WTC11 (cell line): ENCODE measurements around the gene ENO2. TPM values are rescaled to one million over a fixed set of nuclear protein-coding genes. Genes with fewer than 3 reads are reported as not detected.
A peak's percentile ranks its signal among the peaks of the same experiment; 100 is the strongest.

Experiments used
- ATAC-seq: fragments of 200-7000 bp; cut with Tn5 transposase; 2 replicates; pipeline ENCODE4 v1.10.0; 2021; ENCODE audit warnings: mild to moderate bottlenecking, moderate library complexity
- CTCF ChIA-PET: fragments of 300-600 bp; sonication (Branson Sonifier 250); formaldehyde crosslinking; loops from one replicate; lab custom pipeline; 2021; ENCODE audit warnings: antibody characterized with exemption; lab: Charles Lee
- POLR2A ChIA-PET: fragments of 350-600 bp; sonication (Branson Sonifier 250); formaldehyde crosslinking; loops from one replicate; lab custom pipeline; 2021; ENCODE audit warnings: antibody characterized with exemption; lab: Charles Lee
- DNase-seq: peaks from one replicate; pipeline ENCODE4 v3.0.0; 2021; ENCODE audit warnings: low spot score
- H3K27ac Mint-ChIP-seq: 2 replicates; pipeline ENCODE4 v1.8.0; 2021; ENCODE audit warnings: mixed read lengths
- H3K27me3 Mint-ChIP-seq: 2 replicates; pipeline ENCODE4 v1.8.0; 2021; ENCODE audit warnings: low read depth, mild to moderate bottlenecking, moderate library complexity, mixed read lengths
- H3K36me3 Mint-ChIP-seq: 2 replicates; pipeline ENCODE4 v1.8.0; 2021; ENCODE audit warnings: mixed read lengths
- H3K4me1 Mint-ChIP-seq: 2 replicates; pipeline ENCODE4 v1.8.0; 2022; ENCODE audit warnings: mixed read lengths
- H3K4me3 Mint-ChIP-seq: 2 replicates; pipeline ENCODE4 v1.8.0; 2021; ENCODE audit warnings: mild to moderate bottlenecking, moderate library complexity, mixed read lengths
- H3K9me3 Mint-ChIP-seq: 2 replicates; pipeline ENCODE4 v1.8.0; 2021; ENCODE audit warnings: mixed read lengths
- ATF1 ChIP-seq: sonication (generic); formaldehyde crosslinking; IDR thresholded peaks from 2 replicates; pipeline ENCODE4 v1.8.1; 2023; ENCODE audit warnings: mild to moderate bottlenecking, moderate library complexity, missing genetic modification reagents
- CBFB ChIP-seq: sonication (generic); formaldehyde crosslinking; IDR thresholded peaks from 2 replicates; pipeline ENCODE4 v1.8.1; 2022; ENCODE audit warnings: mild to moderate bottlenecking, low read depth, missing genetic modification reagents
- CREM ChIP-seq: sonication (generic); formaldehyde crosslinking; IDR thresholded peaks from 2 replicates; pipeline ENCODE4 v1.8.1; 2022; ENCODE audit warnings: mild to moderate bottlenecking, missing genetic modification reagents, moderate library complexity
- ELF4 ChIP-seq: sonication (generic); formaldehyde crosslinking; IDR thresholded peaks from 2 replicates; pipeline ENCODE4 v1.8.1; 2022; ENCODE audit warnings: low read depth, mild to moderate bottlenecking, moderate library complexity, missing genetic modification reagents
- EMX1 ChIP-seq: fragments of 250-450 bp; sonication (Bioruptor Pico); IDR thresholded peaks from 2 replicates; pipeline ENCODE4 v1.8.0; 2021; ENCODE audit warnings: mild to moderate bottlenecking
- ESRRA ChIP-seq: sonication (generic); formaldehyde crosslinking; IDR thresholded peaks from 2 replicates; pipeline ENCODE4 v1.8.1; 2022; ENCODE audit warnings: mild to moderate bottlenecking, missing genetic modification reagents, borderline replicate concordance
- ETV6 ChIP-seq: sonication (generic); formaldehyde crosslinking; IDR thresholded peaks from 2 replicates; pipeline ENCODE4 v1.8.1; 2022; ENCODE audit warnings: mild to moderate bottlenecking, missing genetic modification reagents
- FOXK1 ChIP-seq: sonication (generic); formaldehyde crosslinking; IDR thresholded peaks from 2 replicates; pipeline ENCODE4 v1.8.0; 2022; ENCODE audit warnings: mild to moderate bottlenecking, moderate library complexity, missing genetic modification reagents
- GABPB1 ChIP-seq: sonication (generic); formaldehyde crosslinking; IDR thresholded peaks from 2 replicates; pipeline ENCODE4 v1.8.1; 2023; ENCODE audit warnings: mild to moderate bottlenecking, missing genetic modification reagents
- HMGA2 ChIP-seq: fragments of 250-450 bp; sonication (Bioruptor Pico); IDR thresholded peaks from 2 replicates; pipeline ENCODE4 v1.4.0; 2021; ENCODE audit warnings: mild to moderate bottlenecking, moderate library complexity
- KAT7 ChIP-seq: sonication (generic); formaldehyde crosslinking; IDR thresholded peaks from 2 replicates; pipeline ENCODE4 v1.8.1; 2023; ENCODE audit warnings: missing genetic modification reagents, mild to moderate bottlenecking, borderline replicate concordance
- NFE2L1 ChIP-seq: sonication (generic); formaldehyde crosslinking; IDR thresholded peaks from 2 replicates; pipeline ENCODE4 v1.8.1; 2023; ENCODE audit warnings: missing genetic modification reagents
- NFYB ChIP-seq: sonication (generic); formaldehyde crosslinking; conservative IDR thresholded peaks from 2 replicates; pipeline ENCODE4 v1.8.0; 2022; ENCODE audit warnings: low read depth, missing genetic modification reagents
- NR1H2 ChIP-seq: sonication (generic); formaldehyde crosslinking; IDR thresholded peaks from 2 replicates; pipeline ENCODE4 v1.9.0; 2021; ENCODE audit warnings: mild to moderate bottlenecking, moderate library complexity, missing genetic modification reagents
- NR2C2 ChIP-seq: sonication (generic); formaldehyde crosslinking; IDR thresholded peaks from 2 replicates; pipeline ENCODE4 v1.8.0; 2022; ENCODE audit warnings: mild to moderate bottlenecking, missing genetic modification reagents
- SMAD4 ChIP-seq: sonication (generic); formaldehyde crosslinking; IDR thresholded peaks from 2 replicates; pipeline ENCODE4 v1.8.0; 2022; ENCODE audit warnings: mild to moderate bottlenecking, missing genetic modification reagents
- TCF7 ChIP-seq: sonication (generic); formaldehyde crosslinking; IDR thresholded peaks from 2 replicates; pipeline ENCODE4 v1.8.0; 2022; ENCODE audit warnings: mild to moderate bottlenecking, low read depth, missing genetic modification reagents, moderate library complexity
- ZNF396 ChIP-seq: fragments of 250-450 bp; sonication (Bioruptor Pico); IDR thresholded peaks from 2 replicates; pipeline ENCODE4 v1.8.0; 2021; ENCODE audit warnings: mild to moderate bottlenecking, moderate library complexity, borderline replicate concordance
- ZNF416 ChIP-seq: fragments of 250-450 bp; sonication (Bioruptor Pico); IDR thresholded peaks from 2 replicates; pipeline ENCODE4 v1.9.0; 2021; ENCODE audit warnings: mild to moderate bottlenecking, inconsistent platforms
- ZNF423 ChIP-seq: fragments of 250-450 bp; sonication (Bioruptor Pico); IDR thresholded peaks from 2 replicates; pipeline ENCODE4 v2.1.2; 2022; ENCODE audit warnings: mild to moderate bottlenecking, moderate library complexity
- total RNA-seq: library from RNA; stranded (reverse); gene quantifications from 3 replicates; pipeline ENCODE4 v1.2.3, GENCODE V29; 2021
- TF ChIP-seq, protein P1 (sequence below): fragments of 250-450 bp; sonication (Bioruptor Pico); IDR thresholded peaks from 2 replicates; pipeline ENCODE4 v2.1.2; 2022; ENCODE audit warnings: mild to moderate bottlenecking, moderate library complexity
- TF ChIP-seq, protein P2 (sequence below): sonication (generic); formaldehyde crosslinking; conservative IDR thresholded peaks from 2 replicates; pipeline ENCODE4 v1.8.1; 2022; ENCODE audit warnings: mild to moderate bottlenecking, missing genetic modification reagents
- TF ChIP-seq, protein P3 (sequence below): sonication (generic); formaldehyde crosslinking; IDR thresholded peaks from 2 replicates; pipeline ENCODE4 v1.8.1; 2023; ENCODE audit warnings: mild to moderate bottlenecking, moderate library complexity, missing genetic modification reagents
- TF ChIP-seq, protein P4 (sequence below): sonication (generic); formaldehyde crosslinking; IDR thresholded peaks from 2 replicates; pipeline ENCODE4 v1.8.1; 2022; ENCODE audit warnings: mild to moderate bottlenecking, moderate library complexity, missing genetic modification reagents
- TF ChIP-seq, protein P5 (sequence below): sonication (generic); formaldehyde crosslinking; IDR thresholded peaks from 2 replicates; pipeline ENCODE4 v1.8.0; 2022; ENCODE audit warnings: mild to moderate bottlenecking, missing genetic modification reagents
- TF ChIP-seq, protein P6 (sequence below): sonication (generic); formaldehyde crosslinking; IDR thresholded peaks from 2 replicates; pipeline ENCODE4 v1.8.0; 2022; ENCODE audit warnings: mild to moderate bottlenecking, missing genetic modification reagents

ENO2 gene
- total RNA-seq, 1 experiment from 2014 or later: 118 TPM

DNA sequence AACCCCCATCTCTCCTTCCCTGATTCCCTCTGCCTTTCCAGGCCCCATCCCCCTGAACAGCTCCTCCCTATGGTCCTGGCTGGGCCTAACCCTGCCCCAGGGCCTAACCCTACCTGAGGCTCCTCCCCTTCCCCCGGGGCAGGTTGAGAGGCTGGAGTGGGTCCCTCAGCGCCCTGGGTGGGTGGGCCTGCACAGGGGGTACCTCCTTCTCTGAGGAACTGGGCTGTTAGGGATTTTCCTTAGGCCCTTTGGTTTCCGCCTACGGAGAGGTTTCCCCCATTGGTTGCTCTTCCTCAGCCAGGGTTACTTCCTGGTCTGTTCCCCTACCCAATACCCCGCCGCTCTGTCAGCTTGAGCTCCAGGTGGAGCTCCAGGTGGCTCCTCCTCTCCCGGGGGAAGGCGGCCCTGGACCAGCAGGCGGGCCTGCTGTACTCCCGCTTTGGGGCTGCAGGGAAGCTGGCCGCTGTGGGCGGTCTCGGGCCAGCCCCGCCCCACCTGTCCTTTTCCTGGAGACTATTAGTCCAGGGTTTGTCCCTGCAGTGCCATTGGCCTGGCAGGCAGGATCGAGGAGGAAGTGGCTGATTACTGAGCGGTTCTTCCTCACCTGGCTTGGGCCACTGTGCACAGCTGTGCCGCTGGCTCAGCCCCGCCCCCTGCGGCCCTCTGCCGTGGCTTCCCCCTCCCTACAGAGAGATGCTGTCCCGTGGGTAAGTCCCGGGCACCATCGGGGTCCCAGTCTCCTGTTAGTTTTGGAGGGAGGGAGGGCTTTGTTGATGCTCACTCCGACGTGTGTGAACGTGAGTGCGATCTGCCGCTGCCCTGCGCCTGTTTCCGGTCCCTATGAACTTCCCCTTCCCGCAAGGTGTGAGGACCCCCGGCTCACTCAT lies 31.9 kb downstream of the ENO2 start:
- Mint-ChIP-seq H3K9me3 (no peaks in the 10 kb centered on the region), H3K36me3 (no peaks in the 10 kb centered on the region; the same call in 1 of the 2 replicates), H3K4me1 (peaks cover 37% of the 10 kb centered on the region), H3K27ac (peak overlapping the region; percentile 99), H3K27me3 (no peaks in the 10 kb centered on the region), H3K4me3 (peak overlapping the region; percentile 98)
- DNase-seq: peak; percentile 95
- CTCF ChIA-PET: interaction anchor here (0.5 to 5.7 kb wide), 24 partner anchors 9 to 624 kb away, joined by 3 to 296 read pairs (median 4); partner anchors contain the start of genes C1RL, CDCA3, LPCAT3 and SPSB2
- peak; percentile 59 for ATAC-seq
- POLR2A ChIA-PET: interaction anchor here (0.6 to 6.2 kb wide), 16 partner anchors 9 to 181 kb away, joined by 3 to 167 read pairs (median 4); partner anchors contain the start of genes C1RL, LPCAT3, PTMS and SPSB2
- TF ChIP-seq ELF4 (CRISPR knock-in tag): no peak
- no peak for TF ChIP-seq ATF1 (CRISPR knock-in tag)
- TF ChIP-seq, protein P1, sequence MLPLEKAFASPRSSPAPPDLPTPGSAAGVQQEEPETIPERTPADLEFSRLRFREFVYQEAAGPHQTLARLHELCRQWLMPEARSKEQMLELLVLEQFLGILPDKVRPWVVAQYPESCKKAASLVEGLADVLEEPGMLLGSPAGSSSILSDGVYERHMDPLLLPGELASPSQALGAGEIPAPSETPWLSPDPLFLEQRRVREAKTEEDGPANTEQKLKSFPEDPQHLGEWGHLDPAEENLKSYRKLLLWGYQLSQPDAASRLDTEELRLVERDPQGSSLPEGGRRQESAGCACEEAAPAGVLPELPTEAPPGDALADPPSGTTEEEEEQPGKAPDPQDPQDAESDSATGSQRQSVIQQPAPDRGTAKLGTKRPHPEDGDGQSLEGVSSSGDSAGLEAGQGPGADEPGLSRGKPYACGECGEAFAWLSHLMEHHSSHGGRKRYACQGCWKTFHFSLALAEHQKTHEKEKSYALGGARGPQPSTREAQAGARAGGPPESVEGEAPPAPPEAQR (CRISPR knock-in tag): no peak
- peak; percentile 17; the same call in 1 of the 2 replicates for TF ChIP-seq NFE2L1 (CRISPR knock-in tag)
- no peak for TF ChIP-seq ZNF416 (CRISPR knock-in tag)
- TF ChIP-seq TCF7 (CRISPR knock-in tag): no peak
- 0 out of 2 replicates have a peak, but pooled peaks have one; percentile 53 for TF ChIP-seq CREM (CRISPR knock-in tag)
- peak; percentile 40; the same call in 1 of the 2 replicates for TF ChIP-seq GABPB1 (CRISPR knock-in tag)
- TF ChIP-seq, protein P2, sequence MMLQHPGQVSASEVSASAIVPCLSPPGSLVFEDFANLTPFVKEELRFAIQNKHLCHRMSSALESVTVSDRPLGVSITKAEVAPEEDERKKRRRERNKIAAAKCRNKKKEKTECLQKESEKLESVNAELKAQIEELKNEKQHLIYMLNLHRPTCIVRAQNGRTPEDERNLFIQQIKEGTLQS (CRISPR knock-in tag): no peak
- no peak for TF ChIP-seq HMGA2 (CRISPR knock-in tag)
- 0 out of 2 replicates have a peak, but pooled peaks have one; percentile 25 for TF ChIP-seq NFYB (CRISPR knock-in tag)
- no peak for TF ChIP-seq SMAD4 (CRISPR knock-in tag)
- no peak for TF ChIP-seq ESRRA (CRISPR knock-in tag)
- TF ChIP-seq, protein P3, sequence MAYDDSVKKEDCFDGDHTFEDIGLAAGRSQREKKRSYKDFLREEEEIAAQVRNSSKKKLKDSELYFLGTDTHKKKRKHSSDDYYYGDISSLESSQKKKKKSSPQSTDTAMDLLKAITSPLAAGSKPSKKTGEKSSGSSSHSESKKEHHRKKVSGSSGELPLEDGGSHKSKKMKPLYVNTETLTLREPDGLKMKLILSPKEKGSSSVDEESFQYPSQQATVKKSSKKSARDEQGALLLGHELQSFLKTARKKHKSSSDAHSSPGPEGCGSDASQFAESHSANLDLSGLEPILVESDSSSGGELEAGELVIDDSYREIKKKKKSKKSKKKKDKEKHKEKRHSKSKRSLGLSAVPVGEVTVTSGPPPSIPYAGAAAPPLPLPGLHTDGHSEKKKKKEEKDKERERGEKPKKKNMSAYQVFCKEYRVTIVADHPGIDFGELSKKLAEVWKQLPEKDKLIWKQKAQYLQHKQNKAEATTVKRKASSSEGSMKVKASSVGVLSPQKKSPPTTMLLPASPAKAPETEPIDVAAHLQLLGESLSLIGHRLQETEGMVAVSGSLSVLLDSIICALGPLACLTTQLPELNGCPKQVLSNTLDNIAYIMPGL (CRISPR knock-in tag): peak; percentile 48; the same call in 1 of the 2 replicates
- TF ChIP-seq CBFB (CRISPR knock-in tag): no peak
- TF ChIP-seq, protein P4, sequence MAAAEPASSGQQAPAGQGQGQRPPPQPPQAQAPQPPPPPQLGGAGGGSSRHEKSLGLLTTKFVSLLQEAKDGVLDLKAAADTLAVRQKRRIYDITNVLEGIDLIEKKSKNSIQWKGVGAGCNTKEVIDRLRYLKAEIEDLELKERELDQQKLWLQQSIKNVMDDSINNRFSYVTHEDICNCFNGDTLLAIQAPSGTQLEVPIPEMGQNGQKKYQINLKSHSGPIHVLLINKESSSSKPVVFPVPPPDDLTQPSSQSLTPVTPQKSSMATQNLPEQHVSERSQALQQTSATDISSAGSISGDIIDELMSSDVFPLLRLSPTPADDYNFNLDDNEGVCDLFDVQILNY (CRISPR knock-in tag): peak; percentile 84; the same call in 1 of the 2 replicates
- no peak for TF ChIP-seq NR1H2 (CRISPR knock-in tag)
- TF ChIP-seq, protein P5, sequence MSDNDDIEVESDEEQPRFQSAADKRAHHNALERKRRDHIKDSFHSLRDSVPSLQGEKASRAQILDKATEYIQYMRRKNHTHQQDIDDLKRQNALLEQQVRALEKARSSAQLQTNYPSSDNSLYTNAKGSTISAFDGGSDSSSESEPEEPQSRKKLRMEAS (CRISPR knock-in tag): peak; percentile 9; the same call in 1 of the 2 replicates
- TF ChIP-seq NR2C2 (CRISPR knock-in tag): no peak
- TF ChIP-seq KAT7 (CRISPR knock-in tag): no peak
- TF ChIP-seq ZNF423 (CRISPR knock-in tag): peak; percentile 98
- TF ChIP-seq ETV6 (CRISPR knock-in tag): peak; percentile 98
- no peak for TF ChIP-seq EMX1 (CRISPR knock-in tag)
- TF ChIP-seq, protein P6, sequence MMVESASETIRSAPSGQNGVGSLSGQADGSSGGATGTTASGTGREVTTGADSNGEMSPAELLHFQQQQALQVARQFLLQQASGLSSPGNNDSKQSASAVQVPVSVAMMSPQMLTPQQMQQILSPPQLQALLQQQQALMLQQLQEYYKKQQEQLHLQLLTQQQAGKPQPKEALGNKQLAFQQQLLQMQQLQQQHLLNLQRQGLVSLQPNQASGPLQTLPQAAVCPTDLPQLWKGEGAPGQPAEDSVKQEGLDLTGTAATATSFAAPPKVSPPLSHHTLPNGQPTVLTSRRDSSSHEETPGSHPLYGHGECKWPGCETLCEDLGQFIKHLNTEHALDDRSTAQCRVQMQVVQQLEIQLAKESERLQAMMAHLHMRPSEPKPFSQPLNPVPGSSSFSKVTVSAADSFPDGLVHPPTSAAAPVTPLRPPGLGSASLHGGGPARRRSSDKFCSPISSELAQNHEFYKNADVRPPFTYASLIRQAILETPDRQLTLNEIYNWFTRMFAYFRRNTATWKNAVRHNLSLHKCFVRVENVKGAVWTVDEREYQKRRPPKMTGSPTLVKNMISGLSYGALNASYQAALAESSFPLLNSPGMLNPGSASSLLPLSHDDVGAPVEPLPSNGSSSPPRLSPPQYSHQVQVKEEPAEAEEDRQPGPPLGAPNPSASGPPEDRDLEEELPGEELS: peak; percentile 53; the same call in 1 of the 2 replicates
- no peak for TF ChIP-seq ZNF396
- TF ChIP-seq FOXK1 (CRISPR knock-in tag): no peak
